Lower lobe of right lung (tissue), 2 donors: Measurements from ENCODE around the gene ABCA1. TPM values are rescaled to one million over a fixed set of nuclear protein-coding genes. Genes with fewer than 3 reads are reported as not detected.

ENCODE experiments used
- ATAC-seq, 2 donors: fragments of 200-7000 bp; cut with Tn5 transposase; one replicate each; pipeline ENCODE4 v1.9.1; 2020 to 2022; ENCODE audit warnings: mild to moderate bottlenecking in 2 of 2, moderate library complexity in 2 of 2
- DNase-seq: peaks from one replicate; pipeline ENCODE4 v3.0.0-alpha.2; 2020
- H3K27ac ChIP-seq: fragments of 200-600 bp; one replicate; pipeline ENCODE4 v1.8.0; 2022
- H3K27me3 ChIP-seq: fragments of 200-600 bp; one replicate; pipeline ENCODE4 v1.8.0; 2022; ENCODE audit warnings: low read depth
- H3K36me3 ChIP-seq: fragments of 200-600 bp; one replicate; pipeline ENCODE4 v1.8.0; 2022; ENCODE audit warnings: mild to moderate bottlenecking
- H3K4me1 ChIP-seq: fragments of 200-600 bp; one replicate; pipeline ENCODE4 v1.8.0; 2022
- H3K4me3 ChIP-seq: fragments of 200-600 bp; one replicate; pipeline ENCODE4 v1.8.0; 2022; ENCODE audit warnings: mild to moderate bottlenecking
- H3K9me3 ChIP-seq: fragments of 200-600 bp; one replicate; pipeline ENCODE4 v1.8.0; 2022
- intact Hi-C: fragments of 100-400 bp; cut with DNase I; formaldehyde crosslinking; loops from one replicate; pipeline ENCODE4 v1.11.0; 2022
- total RNA-seq: library from RNA; stranded (reverse); fragmentation: NEBNext Ultra II Directional; extraction: Animal tissue kit (Norgen Biotek cat#: 25700); gene quantifications from one replicate; pipeline ENCODE4 v1.2.1, GENCODE V29; 2021
- TF ChIP-seq, protein P1 (sequence below): fragments of 200-600 bp; IDR thresholded peaks from one replicate; pipeline ENCODE4 v1.8.0; 2022; ENCODE audit warnings: antibody characterized with exemption, mild to moderate bottlenecking
- donor health status: DM: no; HTN: yes; CAD: no; lungs with severe emphysema.

The ABCA1 gene
- total RNA-seq, 1 donor from 2014 or later: 46.8 TPM

DNA sequence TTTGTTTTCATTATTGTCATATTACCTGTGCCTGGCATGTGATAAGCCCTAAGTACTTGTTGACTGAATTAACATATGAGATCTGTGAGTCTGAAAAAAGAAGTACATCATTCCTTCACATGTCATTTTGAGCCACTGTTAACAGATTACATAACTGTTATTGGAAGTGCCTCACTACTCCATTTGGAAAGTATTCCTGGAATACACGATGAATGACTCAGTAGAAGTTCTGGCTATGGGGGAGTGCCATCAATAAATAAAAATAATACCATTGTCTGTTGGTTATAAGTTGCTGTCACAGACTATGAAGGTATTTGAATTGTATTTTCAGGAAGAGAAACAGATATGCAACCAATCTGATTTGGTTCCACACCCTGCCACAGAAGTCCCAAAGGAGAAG lies 151.2 kb downstream of the ABCA1 start:
- no peak overlapping the region for H3K4me3 ChIP-seq
- intact Hi-C loops: no loop called here
- ATAC-seq (peak in 1 of 2 donors; percentile 14), DNase-seq (no peak)
- H3K27me3 ChIP-seq: no peaks in the 10 kb centered on the region
- TF ChIP-seq, protein P1, sequence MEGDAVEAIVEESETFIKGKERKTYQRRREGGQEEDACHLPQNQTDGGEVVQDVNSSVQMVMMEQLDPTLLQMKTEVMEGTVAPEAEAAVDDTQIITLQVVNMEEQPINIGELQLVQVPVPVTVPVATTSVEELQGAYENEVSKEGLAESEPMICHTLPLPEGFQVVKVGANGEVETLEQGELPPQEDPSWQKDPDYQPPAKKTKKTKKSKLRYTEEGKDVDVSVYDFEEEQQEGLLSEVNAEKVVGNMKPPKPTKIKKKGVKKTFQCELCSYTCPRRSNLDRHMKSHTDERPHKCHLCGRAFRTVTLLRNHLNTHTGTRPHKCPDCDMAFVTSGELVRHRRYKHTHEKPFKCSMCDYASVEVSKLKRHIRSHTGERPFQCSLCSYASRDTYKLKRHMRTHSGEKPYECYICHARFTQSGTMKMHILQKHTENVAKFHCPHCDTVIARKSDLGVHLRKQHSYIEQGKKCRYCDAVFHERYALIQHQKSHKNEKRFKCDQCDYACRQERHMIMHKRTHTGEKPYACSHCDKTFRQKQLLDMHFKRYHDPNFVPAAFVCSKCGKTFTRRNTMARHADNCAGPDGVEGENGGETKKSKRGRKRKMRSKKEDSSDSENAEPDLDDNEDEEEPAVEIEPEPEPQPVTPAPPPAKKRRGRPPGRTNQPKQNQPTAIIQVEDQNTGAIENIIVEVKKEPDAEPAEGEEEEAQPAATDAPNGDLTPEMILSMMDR: no peak
- H3K9me3 ChIP-seq: no peaks in the 10 kb centered on the region
- H3K27ac ChIP-seq: no peak overlapping the region
- no peaks in the 10 kb centered on the region for H3K4me1 ChIP-seq
- H3K36me3 ChIP-seq: peaks cover 1% of the 10 kb centered on the region

DNA sequence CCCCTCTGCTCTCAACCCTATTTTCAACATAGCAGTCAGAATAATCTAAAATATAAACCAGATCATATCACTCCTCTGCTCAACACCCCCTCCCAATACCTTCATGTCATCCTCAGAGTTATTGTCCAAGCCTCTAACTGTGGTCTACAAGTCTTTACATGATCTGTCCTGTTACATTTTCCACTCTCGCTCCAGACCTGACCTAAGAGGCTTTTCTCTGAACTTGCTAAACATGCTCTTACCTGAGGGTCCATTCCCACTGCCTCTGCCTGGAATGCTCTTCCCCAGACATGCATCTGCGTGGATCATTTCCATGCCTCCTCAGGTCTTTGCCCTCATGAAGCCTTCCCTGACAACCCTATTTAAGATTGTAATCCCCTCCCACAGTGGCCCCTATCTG lies 152.0 kb downstream of the ABCA1 start:
- no peak for DNase-seq

DNA sequence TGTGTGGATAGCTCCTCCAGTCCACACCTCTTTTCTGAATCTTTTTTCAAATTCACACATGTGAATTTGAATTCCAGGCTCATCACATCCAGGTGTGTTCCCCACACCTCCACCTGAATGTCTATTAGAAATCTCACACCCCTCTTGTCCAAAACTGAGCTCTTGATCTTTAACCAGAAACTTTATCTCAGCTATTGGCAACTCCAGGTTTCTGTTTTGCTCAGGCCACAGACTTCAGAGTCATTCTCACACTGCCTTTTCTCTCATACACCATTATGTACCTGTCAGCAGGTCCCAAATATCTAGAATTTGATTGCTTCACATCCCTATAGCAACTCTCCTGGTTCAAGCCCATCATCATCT lies 152.4 kb downstream of the ABCA1 start:
- H3K36me3 ChIP-seq: no peaks in the 10 kb centered on the region
- no peak for DNase-seq
- TF ChIP-seq, protein P1: no peak
- no peaks in the 10 kb centered on the region for H3K4me1 ChIP-seq
- no peak overlapping the region for H3K4me3 ChIP-seq
- no peaks in the 10 kb centered on the region for H3K9me3 ChIP-seq
- H3K27ac ChIP-seq: peak overlapping the region; percentile 0
- no peaks in the 10 kb centered on the region for H3K27me3 ChIP-seq
- ATAC-seq: peak in 1 of 2 donors; percentile 22
- intact Hi-C loops: no loop called here

More for the DNA sequence above, 152.0 kb downstream of the ABCA1 start:
- H3K9me3 ChIP-seq: no peaks in the 10 kb centered on the region
- intact Hi-C loops: no loop called here
- H3K36me3 ChIP-seq: no peaks in the 10 kb centered on the region
- peak overlapping the region; percentile 0 for H3K27ac ChIP-seq
- no peak overlapping the region for H3K4me3 ChIP-seq
- H3K27me3 ChIP-seq: no peaks in the 10 kb centered on the region
- TF ChIP-seq, protein P1: no peak
- no peaks in the 10 kb centered on the region for H3K4me1 ChIP-seq
- no peak for ATAC-seq

DNA sequence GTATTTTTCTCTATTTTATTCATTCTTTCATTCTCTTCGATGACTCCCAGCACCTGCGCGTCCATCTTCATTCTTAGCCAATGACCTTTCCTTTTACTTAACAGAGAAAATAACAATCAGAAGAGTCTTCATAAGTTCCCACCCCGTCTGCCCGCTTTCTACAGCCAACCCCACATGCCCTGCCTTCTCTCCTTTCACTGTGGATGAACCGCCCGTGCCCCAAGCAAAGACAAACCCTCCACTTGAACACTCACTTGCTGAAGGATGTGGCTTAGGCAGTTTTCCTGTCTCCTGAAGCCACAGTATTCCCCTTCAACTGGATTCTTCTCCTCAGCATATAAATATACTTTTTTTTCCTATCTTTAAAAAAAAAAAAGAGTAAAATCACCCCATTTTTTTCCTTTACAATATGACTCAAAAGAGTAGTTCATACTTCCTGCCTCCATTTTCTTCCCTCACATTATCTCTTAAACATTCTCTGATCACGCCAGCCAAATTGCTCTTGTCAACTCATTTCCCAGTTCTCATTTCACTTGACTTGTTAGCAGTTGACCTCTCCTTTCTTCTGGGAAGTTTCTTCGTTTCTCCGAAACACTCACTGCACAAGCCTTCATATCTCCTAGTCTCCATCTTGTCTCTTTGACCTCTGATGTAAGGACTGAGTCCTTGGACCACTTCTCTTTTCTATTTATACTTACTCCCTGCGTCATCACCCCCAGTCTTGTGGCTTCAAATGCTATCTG lies 153.0 kb downstream of the ABCA1 start:
- H3K4me3 ChIP-seq: no peak overlapping the region
- intact Hi-C loops: no loop called here
- DNase-seq (no peak), ATAC-seq (peak; percentile 72 to 77)
- H3K9me3 ChIP-seq: no peaks in the 10 kb centered on the region
- H3K27me3 ChIP-seq: no peaks in the 10 kb centered on the region
- H3K27ac ChIP-seq: peak overlapping the region; percentile 0
- TF ChIP-seq, protein P1: no peak
- H3K4me1 ChIP-seq: no peaks in the 10 kb centered on the region
- H3K36me3 ChIP-seq: no peaks in the 10 kb centered on the region

DNA sequence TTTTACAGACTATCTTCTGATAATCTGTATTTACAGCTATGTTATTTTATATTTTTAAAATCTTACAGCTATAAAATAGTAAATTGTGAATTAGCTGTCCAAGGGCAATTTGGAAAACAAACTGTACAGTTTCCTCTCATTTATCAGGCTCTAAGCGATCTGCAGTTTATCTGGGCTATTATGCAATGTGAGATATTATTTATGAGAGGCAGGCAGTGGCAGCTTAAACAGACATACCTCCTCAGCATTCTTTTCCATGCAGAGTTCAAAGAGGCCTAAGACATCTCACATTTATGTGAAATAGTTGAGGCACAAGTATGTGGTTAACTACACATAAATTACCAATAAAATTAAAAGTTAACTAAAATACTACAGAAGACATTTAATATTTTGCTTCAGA lies 153.8 kb downstream of the ABCA1 start:
- Histone ChIP-seq H3K36me3 (no peaks in the 10 kb centered on the region), H3K4me1 (no peaks in the 10 kb centered on the region), H3K4me3 (no peak overlapping the region), H3K9me3 (no peaks in the 10 kb centered on the region), H3K27me3 (no peaks in the 10 kb centered on the region), H3K27ac (no peak overlapping the region)
- no peak for DNase-seq
- intact Hi-C loops: no loop called here
- TF ChIP-seq, protein P1: no peak
- ATAC-seq: no peak
